HG02678 (cell line): Measurements from ENCODE around the gene CHTF8.
A peak's percentile ranks its signal among the peaks of the same experiment; 100 is the strongest.

Experiments used
- ATAC-seq: cut with Tn5 transposase; IDR thresholded peaks from one replicate; pipeline ENCODE4 v1.9.1; 2021; ENCODE audit warnings: mild to moderate bottlenecking, moderate library complexity; ENCODE audit not compliant: unreplicated experiment

CHTF8 gene

GRCh38 chr16:69114346-69114975, 17.9 kb downstream of the CHTF8 start:
- no peak for ATAC-seq

- ATAC-seq: no peak
Measured at GRCh38 chr16:69113216-69113615, 19.2 kb downstream of the CHTF8 start.

DNA sequence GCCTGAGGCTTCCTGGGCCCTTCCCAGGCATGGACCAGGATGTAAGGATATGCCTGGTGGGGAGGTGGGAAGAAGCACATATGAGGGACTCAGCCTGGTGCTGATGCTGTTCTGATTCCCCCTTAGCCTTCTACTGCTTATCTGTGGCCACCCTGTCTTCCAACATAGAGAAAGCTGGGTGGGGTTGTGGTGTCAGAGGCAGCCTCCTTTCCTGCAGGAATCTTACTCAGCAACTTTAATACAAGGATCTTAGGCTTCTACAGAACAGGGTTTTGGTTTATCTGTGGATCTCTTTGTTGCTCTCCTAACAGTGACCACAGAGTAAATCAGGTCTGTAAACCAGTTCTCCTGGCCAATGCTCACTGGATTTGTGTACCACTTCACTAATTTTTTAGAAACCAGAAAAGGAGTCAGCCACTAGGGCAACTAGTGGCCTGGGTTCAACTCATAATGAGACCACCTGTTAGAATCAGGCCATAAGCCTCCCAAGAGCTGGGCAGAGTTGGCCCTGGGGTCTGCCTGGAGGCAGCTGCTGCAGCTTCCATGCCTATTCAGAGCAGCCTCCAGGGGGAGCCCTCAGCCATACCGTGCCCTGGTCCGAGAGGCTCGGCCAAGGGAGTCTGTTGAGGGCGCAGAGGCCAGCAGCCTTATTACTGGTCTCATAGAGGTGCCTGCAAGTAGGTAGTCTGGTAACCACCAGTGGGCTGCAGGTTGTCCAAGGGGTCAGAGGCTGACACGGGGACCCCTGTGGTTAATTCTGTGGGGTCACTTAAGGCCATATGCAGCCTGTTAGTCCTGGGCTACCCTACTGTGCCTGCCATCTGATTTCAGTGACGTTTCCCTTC, 19.9 kb downstream of the CHTF8 start:
- peak; percentile 56 for ATAC-seq

GRCh38 chr16:69111876-69112230, 20.5 kb downstream of the CHTF8 start:
- ATAC-seq: no peak

GRCh38 chr16:69111216-69111875, 21.0 kb downstream of the CHTF8 start:
- ATAC-seq: no peak

DNA sequence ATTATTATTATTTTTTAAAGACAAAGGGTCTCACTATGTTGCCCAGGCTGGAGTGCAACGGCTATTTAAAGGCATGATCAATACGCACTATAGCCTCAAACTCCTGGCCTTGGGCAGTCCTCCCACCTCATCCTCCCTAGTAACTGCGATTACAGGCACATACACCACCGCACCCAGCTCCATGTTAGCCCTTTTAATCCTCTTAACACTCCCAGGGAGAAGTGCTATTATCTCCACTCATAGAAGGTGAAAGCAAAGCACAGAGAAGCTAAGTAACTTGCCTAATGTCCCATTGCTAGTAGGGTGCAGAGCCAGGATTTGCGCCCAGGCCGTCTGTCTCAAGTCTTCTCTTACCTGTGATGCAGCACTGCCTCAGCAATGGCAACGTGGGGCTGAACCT, 22.0 kb downstream of the CHTF8 start:
- no peak for ATAC-seq

GRCh38 chr16:69109486-69110270, 22.7 kb downstream of the CHTF8 start:
- ATAC-seq: no peak

DNA sequence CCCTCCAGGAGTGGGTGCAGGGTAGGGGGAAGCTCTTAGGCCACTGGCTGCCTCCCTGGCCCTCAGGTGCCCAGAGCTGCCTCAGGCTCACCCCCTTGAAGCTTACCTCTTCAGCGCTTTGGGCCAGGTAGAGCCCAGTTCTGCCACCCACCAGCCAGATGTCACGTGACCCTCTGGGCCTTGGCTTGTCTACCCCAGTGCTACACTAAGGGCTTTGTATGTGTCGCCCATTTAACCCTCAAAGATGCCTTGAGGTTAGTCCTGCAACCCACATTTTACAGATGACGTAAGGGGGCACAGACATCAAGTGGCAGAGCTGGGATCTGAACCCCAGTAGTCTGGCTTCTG, 23.5 kb downstream of the CHTF8 start:
- no peak for ATAC-seq

DNA sequence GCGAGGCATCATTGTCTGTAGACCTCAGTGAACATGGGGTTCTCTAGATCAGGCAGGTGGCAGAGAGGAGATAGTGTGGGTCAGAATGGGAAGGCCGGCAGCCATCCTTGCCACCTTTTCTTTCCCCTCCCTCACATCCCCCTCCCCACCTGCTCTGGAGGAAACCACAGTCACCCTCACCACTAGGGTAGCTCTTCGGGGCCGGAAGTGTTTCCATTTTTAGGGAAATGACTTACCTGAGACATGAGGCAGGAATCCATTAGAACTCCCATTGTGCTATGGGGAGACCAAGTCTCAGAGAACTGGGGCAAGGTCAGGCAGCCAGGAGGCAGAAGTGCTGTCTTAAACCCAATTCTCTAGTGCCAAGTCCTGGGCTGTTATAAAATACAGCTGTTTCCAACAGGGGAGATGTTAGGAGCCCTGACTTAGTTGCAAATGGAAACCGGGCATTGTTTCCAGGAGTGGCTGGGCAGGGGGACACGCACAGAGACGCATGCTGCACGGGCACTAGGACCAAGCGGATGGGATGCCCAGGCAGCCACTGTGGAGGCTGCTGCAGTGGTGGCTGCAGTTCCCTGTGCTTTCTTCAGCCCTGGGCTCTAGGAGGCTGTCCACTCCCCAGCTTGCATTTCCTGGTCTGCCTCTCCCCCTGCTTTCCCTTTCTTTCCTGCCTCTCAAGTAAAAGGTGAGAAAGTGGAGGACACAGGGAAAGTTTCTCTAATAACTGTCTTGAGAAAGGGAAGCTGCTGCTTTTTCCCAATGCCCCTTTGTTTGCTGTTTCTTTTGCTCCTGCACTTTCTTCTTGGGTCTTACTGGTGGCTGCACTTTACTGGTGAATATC, 24.1 kb downstream of the CHTF8 start:
- no peak for ATAC-seq

- ATAC-seq: no peak
Measured at GRCh38 chr16:69107316-69107962, 24.9 kb downstream of the CHTF8 start.

DNA sequence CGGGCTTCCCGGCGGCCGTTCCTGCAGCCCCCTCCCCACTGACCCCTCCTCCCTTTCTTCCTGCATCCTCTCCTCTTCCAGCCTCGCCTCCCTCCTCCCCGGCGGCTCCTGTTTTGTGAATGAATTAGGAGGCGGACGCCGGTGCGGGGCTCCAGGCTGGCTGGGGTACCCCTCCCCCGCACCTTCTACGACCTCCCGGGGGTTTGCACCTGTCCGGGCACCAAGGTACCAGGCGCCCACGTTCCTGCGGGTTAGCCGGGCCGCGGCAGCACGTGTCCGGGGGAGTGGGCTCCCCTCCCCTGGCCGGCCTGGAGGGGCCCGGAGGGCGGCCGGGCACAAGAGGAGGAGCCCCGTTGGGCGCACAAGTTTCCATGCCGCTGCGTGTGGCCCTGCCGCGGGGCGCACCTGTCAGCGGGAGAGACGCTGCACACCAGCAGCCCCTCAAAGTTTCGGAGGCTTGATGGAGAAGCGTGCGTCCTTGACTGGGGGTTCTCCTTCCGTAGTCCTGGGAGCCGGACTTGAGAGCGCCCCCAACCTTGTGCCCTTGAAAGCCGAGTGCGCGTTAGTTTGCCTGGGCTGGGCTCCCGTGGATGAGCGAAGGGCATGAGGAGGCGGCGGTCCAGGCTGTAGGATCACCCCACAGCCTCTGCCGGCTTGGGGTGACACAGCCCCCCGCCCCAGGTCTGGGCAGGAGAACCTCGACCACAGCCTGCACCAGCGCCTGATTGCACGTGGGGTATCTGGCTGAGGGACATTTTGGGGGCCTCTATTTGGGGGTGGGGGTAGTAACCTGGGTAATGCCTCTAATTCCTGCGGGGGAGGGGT, 25.7 kb downstream of the CHTF8 start:
- no peak for ATAC-seq

DNA sequence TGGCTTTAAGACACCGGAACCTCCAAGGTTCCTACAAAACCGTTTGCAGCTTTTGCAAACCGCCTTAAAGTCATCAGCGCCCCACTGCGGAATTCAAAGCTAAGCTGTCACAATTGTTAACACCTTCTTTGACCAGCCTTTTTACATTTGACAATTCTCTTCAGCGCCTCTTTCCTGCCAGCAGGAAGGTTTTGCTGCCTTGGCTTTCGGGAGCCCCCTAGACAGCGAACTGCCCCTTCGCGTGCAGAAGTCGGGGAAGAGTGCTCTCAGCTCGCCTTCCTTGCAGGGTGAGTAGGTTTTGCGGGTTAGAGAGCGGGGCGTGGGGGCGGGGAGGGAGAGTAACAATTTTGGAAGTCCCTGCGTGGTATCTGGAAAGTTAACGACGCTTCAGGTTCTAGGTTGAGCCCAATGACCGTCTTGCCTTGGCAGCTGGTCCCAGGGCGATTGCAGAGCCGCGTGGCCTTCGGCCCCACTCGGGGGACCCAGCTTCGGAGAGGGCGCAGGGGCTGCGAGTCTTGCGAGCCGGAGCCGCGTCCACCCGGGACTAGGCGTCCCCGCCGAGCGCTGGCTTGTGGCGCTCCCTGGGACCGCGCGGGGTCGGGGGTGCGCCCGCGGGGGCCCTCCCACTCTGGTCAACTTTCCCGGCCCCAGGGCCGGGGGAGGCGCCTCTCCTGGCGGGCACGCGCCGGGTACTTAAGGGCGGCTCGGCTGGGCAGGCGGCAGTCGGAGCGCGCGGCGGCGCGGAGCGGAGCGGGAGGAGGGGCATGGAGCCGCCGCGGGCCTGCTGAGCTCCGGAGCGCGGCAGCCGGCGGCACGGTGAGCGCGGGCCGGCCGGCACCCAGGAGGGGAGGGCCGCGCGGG, 26.7 kb downstream of the CHTF8 start, which contains the start of gene HAS3:
Gene HAS3, plus strand, starts transcription at position 153 of the 861 bp plus-strand sequence. CDS start 3,743 bp downstream, outside the sequence.
- peak; percentile 47 for ATAC-seq

- no peak for ATAC-seq
Measured at GRCh38 chr16:69100071-69100691, 32.2 kb downstream of the CHTF8 start.

DNA sequence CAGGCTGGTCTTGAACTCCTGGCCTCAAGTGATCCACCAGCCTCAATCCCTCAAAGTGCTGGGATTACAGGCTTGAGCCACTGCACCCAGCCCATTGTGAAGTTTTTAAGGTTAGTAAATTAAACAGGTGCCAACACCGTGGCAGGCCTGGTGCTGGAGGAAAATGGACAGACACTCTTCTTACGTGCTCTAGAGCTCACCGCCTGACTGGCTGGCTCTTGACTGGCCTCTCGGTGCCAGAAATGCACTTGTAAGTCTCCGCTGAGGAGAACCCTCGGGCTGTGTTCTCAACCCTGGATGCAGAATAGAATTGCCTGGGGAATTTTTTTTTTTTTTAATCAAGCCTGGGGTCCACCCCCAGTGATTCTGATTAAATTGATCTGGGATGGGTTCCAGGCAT, 37.2 kb downstream of the CHTF8 start:
- no peak for ATAC-seq

DNA sequence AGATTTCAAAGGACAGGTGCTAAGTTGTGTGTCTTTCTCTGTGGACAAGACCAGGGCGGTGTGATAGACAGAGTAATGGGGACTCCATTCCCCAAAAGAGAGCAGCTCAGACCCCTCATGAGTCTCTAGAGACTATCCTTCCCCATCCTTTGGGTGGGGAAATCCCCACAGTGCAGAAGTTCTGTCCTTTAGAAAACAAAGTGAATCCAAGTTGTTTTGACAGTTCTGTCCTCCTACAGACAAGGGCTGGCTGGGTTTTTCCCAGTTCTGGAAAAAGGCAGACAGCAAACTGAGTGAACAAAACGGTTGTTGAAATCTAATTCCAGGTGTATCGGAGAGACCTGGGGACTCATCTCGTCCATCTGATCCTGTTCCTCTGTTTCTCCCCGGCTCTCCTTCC, 37.9 kb downstream of the CHTF8 start:
- ATAC-seq: no peak

GRCh38 chr16:69093974-69094373, 38.4 kb downstream of the CHTF8 start:
- ATAC-seq: no peak

DNA sequence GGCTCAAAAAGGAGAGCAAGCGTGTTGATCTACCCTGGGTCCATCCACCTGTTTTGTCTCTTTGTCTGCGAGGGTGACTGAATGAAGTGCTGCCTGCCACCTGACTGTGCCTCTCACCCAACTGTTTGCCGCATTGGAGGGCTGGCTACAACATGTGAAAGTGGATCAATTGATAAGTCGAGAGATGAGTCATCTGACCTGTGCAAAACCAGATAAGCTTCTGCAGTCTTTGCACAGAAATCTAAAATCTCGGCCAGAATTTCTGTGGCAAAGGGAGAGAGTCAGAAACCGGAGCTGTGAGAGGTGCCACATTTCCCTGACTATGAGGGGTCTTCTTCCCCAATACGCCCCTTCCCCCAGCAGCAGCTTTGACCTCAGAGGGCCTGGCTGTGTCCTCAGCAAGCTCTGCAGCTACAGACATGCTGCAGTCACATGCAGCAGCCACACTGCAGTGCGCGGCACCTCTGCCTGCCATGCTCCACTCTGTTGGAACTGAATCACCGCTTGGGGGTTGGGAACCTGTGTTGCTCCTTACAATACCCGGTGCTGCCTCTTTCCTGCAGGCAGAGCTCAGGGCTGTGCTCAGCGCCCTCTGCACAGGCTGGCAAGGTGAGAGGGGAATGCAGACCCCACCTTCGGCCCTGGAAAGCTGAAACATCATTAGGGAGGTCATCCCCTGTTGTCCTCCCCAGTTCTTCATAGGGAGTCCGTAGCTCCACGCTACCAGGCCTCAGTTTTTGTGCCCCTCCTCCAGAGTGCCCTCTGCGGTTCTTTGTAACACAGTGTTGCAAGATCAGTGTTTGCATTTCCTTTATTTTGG, 43.1 kb downstream of the CHTF8 start:
- ATAC-seq: no peak
